ENCODE data around the gene TMEM119.

Gene TMEM119

DNA sequence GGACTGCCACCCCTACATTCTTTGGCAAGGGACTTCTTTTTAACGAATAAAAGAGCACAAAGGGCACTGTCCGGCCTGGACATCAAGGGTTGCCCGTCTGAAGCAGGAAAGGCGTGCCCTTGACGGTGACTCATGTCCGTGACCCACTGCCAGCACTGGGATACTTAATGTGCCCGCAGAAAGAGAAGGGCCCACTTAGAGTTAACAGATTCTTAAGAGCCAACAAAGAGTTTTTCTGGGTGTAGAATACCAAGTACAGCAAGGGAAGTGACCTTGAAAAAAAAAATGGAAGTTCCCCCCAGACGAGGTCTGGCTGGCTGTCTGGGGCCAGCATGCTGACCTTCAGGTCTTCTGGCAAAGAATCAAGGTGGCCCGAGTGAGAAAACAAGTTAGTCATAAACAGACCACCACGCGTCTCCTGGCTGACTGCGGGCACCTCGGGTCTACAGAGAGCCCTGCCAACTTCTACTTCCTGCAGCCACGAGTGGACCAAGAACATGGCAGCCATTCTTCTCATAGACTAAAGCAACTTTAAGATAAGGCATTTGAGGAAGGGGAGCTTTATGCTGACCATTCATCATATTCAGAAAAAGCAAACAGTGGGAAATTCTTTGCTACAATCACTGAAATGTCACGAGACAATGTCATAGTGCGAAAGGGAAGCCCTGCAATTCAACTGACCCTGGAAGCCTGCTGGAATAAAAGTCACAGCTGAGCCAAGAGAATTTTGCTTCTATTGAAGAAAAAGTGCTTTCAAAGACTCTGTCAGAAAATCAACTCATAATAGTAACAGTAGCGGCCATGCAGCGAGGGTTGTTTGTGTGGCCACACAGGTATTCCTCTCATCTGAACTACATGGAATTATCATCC is 46.3 kb upstream of the TMEM119 start:
- Mint-ChIP-seq H3K27me3 (ENCODE audit: low read depth, poor library complexity) (peaks cover 3% of the 10 kb centered on the region), H3K4me1 (peaks cover 32% of the 10 kb centered on the region), H3K9me3 (no peaks in the 10 kb centered on the region), H3K27ac (peak overlapping the region; percentile 15), H3K4me3 (no peak overlapping the region), H3K36me3 (ENCODE audit: low read depth) (peaks cover 36% of the 10 kb centered on the region)
- TF ChIP-seq, protein P1, sequence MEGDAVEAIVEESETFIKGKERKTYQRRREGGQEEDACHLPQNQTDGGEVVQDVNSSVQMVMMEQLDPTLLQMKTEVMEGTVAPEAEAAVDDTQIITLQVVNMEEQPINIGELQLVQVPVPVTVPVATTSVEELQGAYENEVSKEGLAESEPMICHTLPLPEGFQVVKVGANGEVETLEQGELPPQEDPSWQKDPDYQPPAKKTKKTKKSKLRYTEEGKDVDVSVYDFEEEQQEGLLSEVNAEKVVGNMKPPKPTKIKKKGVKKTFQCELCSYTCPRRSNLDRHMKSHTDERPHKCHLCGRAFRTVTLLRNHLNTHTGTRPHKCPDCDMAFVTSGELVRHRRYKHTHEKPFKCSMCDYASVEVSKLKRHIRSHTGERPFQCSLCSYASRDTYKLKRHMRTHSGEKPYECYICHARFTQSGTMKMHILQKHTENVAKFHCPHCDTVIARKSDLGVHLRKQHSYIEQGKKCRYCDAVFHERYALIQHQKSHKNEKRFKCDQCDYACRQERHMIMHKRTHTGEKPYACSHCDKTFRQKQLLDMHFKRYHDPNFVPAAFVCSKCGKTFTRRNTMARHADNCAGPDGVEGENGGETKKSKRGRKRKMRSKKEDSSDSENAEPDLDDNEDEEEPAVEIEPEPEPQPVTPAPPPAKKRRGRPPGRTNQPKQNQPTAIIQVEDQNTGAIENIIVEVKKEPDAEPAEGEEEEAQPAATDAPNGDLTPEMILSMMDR (IDR thresholded peaks at IDR 0.05), result no peak
- DNase-seq, result no peak

DNA sequence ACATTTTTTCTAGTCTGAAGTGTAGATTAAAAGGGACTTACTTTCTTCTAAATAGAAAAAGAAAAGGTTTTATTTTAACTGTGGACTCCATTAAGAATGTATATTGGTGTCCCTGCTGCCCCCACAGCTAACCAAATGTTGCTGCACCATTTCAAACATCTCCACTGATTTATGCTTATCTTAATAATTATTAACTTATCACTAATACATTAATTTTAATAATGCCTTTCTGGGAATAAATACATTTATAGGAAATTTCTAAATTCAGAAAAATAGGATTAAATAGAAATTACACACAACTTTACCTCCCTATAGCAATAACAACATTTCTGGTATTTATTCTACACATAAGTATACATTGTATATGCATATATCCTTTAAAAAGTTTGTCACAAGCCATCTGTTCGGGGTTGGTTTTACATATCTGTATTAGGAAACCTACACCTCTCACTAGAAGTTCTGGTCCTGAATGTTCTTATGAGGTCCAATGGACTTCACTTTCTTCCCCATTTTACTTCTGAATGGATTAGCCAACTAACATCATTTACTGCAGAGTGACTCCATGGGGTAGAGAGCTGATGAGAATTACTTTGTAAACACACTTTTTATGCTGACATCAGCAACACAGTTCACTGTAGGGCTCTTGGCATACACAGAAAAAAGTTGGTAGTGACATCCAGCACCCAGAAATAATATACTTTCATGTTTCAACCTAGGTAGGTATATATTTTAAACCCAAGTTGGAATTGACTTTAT is 45.2 kb upstream of the TMEM119 start:
- Mint-ChIP-seq H3K27ac (no peak overlapping the region), H3K4me1 (peaks cover 43% of the 10 kb centered on the region), H3K4me3 (no peak overlapping the region), H3K9me3 (no peaks in the 10 kb centered on the region), H3K27me3 (ENCODE audit: low read depth, poor library complexity) (peaks cover 3% of the 10 kb centered on the region), H3K36me3 (ENCODE audit: low read depth) (peaks cover 27% of the 10 kb centered on the region)
- TF ChIP-seq, protein P1 (IDR thresholded peaks at IDR 0.05), result no peak
- DNase-seq, result no peak

DNA sequence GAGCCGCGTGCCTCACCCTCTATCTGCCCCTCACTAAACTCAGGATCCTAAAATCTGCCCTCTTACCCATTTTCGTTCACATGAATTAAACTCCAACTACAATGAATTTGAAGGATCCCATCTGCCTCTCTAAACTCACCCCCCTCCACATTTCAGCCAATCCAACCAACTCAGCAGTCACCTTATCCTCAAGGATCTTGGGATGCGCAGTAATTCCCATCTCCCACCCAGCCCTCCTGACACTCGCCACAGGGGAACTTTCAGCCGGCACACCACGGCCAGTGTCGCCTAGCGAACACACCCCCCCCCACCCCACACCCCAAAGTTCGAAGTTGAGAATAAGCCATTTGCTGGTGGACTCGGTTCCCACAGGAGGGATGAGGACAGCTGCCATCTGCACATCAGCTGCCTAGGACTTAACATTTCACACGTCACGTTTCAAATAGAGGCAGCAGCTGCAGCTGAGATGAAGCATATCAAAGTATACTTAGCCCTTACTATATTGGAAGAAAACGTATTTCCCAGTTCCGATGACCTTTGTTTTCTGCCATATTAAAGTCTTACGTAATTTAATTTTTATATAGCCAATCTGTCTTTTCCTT is 44.5 kb upstream of the TMEM119 start:
- TF ChIP-seq, protein P1 (IDR thresholded peaks at IDR 0.05), result no peak
- no peak for DNase-seq
- peaks cover 50% of the 10 kb centered on the region for H3K4me1 Mint-ChIP-seq
- peaks cover 3% of the 10 kb centered on the region for H3K27me3 Mint-ChIP-seq (ENCODE audit: low read depth, poor library complexity)
- no peak overlapping the region for H3K4me3 Mint-ChIP-seq
- H3K9me3 Mint-ChIP-seq, result no peaks in the 10 kb centered on the region
- peak overlapping the region; percentile 93 for H3K27ac Mint-ChIP-seq
- peaks cover 20% of the 10 kb centered on the region for H3K36me3 Mint-ChIP-seq (ENCODE audit: low read depth)

DNA sequence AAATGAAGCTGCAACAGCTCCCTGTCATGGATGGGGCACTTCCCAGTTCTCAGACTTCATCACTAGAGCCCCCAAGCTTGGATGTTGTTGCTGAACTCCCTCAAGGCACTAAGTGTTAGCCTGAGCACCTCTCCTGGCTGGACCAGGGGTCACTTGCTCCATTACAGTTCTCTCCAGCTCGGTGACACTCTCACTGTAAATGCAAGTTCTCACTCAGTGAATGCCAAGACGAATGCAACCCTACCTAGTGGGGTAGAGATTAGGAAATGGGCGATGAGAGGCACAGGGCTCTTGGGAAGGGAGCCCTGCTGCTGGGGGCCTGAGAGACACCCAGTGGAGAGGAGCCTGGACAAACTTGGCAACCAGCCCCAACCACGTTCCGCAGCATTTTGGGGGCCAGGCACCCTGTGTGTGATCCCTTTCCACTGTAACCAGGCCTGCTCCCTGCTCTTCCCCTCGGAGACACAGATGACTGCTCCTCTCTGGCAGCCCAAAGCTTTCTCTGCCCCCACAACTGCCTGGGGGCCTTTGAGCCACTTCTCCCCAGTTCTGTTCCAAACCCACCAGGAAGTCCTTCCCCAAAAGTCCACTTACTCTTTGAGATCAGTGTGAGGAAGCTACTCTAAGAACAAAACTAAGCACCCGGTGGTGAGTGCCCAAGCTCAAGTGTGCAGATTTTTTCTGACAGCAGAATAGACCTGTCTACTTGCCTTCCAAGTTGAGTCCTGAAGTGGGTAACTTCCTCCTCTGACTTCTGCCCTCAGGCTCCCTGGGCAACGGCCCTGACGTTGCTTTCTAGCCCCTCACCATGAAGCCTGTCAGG is 43.8 kb upstream of the TMEM119 start:
- H3K4me3 Mint-ChIP-seq, result no peak overlapping the region
- no peak for DNase-seq
- H3K9me3 Mint-ChIP-seq, result no peaks in the 10 kb centered on the region
- H3K27ac Mint-ChIP-seq, result peak overlapping the region; percentile 93
- H3K36me3 Mint-ChIP-seq (ENCODE audit: low read depth), result peaks cover 17% of the 10 kb centered on the region
- H3K4me1 Mint-ChIP-seq, result peaks cover 56% of the 10 kb centered on the region
- H3K27me3 Mint-ChIP-seq (ENCODE audit: low read depth, poor library complexity), result peaks cover 3% of the 10 kb centered on the region
- TF ChIP-seq, protein P1 (IDR thresholded peaks at IDR 0.05), result no peak

DNA sequence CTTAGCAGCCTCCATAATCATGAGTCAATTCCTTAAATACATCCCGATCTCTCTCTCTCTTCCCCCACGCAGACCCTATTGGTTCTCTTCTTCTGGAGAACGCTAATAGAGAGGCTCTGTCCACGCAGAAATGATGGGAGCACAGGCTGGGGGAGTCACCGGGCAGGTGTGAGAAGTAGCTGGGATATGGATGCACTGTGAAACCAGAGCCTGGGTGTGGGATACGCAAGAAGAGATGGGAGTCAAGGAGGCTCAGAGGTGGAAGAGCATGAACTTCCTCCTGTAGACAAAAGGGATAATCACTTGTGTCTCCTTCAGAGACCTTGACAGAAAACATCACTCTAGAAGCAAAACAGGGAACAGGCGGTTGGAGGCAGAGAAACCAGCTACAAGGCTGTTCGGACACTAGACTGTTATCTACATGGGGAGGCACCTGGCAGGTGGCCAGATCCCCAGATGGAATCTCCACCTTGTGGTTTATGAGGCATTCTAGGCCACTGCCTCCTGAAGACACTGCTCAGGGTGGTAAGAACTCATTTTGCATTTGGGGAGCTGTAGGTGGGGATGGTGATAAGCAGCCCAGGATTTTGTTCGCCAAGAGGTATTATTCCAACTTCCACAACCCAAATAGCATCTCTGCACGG is 43.0 kb upstream of the TMEM119 start:
- H3K36me3 Mint-ChIP-seq (ENCODE audit: low read depth), result peaks cover 11% of the 10 kb centered on the region
- no peak overlapping the region for H3K4me3 Mint-ChIP-seq
- no peak for DNase-seq
- peaks cover 60% of the 10 kb centered on the region for H3K4me1 Mint-ChIP-seq
- TF ChIP-seq, protein P1 (IDR thresholded peaks at IDR 0.05), result no peak
- no peaks in the 10 kb centered on the region for H3K9me3 Mint-ChIP-seq
- peaks cover under 1% of the 10 kb centered on the region for H3K27me3 Mint-ChIP-seq (ENCODE audit: low read depth, poor library complexity)
- peak overlapping the region; percentile 40 for H3K27ac Mint-ChIP-seq
